ENCODE data around the gene PRR20G.

Gene PRR20G

GRCh38 chr3:127276396-127276795 lies 11.4 kb downstream of the PRR20G start:
- no peak overlapping the region for H3K4me3 ChIP-seq (ENCODE audit: low read length)
- TF ChIP-seq CTCF (IDR thresholded peaks at IDR 0.05; ENCODE audit: insufficient read depth, low read depth, low read length, missing control alignments) = no peak

GRCh38 chr3:127275287-127275781 lies 12.5 kb downstream of the PRR20G start:
- TF ChIP-seq CTCF (IDR thresholded peaks at IDR 0.05; ENCODE audit: insufficient read depth, low read depth, low read length, missing control alignments) = no peak
- H3K4me3 ChIP-seq (ENCODE audit: low read length) = no peak overlapping the region
- peak; percentile 89 for DNase-seq (ENCODE audit: low read depth)

More at GRCh38 chr3:127276396-127276795, 11.4 kb downstream of the PRR20G start:
- DNase-seq (ENCODE audit: low read depth) = no peak

GRCh38 chr3:127274200-127274760 lies 13.6 kb downstream of the PRR20G start:
- TF ChIP-seq CTCF (IDR thresholded peaks at IDR 0.05; ENCODE audit: insufficient read depth, low read depth, low read length, missing control alignments) = no peak
- H3K4me3 ChIP-seq (ENCODE audit: low read length) = no peak overlapping the region
- DNase-seq (ENCODE audit: low read depth) = no peak

GRCh38 chr3:127273206-127273605 lies 14.6 kb downstream of the PRR20G start:
- no peak for TF ChIP-seq CTCF (IDR thresholded peaks at IDR 0.05; ENCODE audit: insufficient read depth, low read depth, low read length, missing control alignments)
- H3K4me3 ChIP-seq (ENCODE audit: low read length) = no peak overlapping the region
- peak; percentile 81 for DNase-seq (ENCODE audit: low read depth)

- DNase-seq (ENCODE audit: low read depth) = no peak
- no peak overlapping the region for H3K4me3 ChIP-seq (ENCODE audit: low read length)
- no peak for TF ChIP-seq CTCF (IDR thresholded peaks at IDR 0.05; ENCODE audit: insufficient read depth, low read depth, low read length, missing control alignments)
Measured at GRCh38 chr3:127266186-127266585, 21.7 kb downstream of the PRR20G start.

- no peak for DNase-seq (ENCODE audit: low read depth)
- H3K4me3 ChIP-seq (ENCODE audit: low read length) = no peak overlapping the region
- TF ChIP-seq CTCF (IDR thresholded peaks at IDR 0.05; ENCODE audit: insufficient read depth, low read depth, low read length, missing control alignments) = no peak
Measured at GRCh38 chr3:127265581-127265981, 22.3 kb downstream of the PRR20G start.

All from epithelial cell of esophagus (primary cell).